ENCODE results near the gene HLCS.
"Not testable (repeated sequence)": the region's sequence is repeated elsewhere in the genome, so short reads cannot be mapped to it uniquely, and the experiment has no call there.

Gene HLCS
- 17.3 to 26.5 (median 25.2) reads per million in 4 donors for total RNA-seq

GRCh38 chr21:36966066-36966820, at the start of gene HLCS:
HLCS (minus strand) TSS chr21:36966669; CDS start chr21:36966638, 31 bp downstream.
- DNase-seq = peak; percentile 57 to 82 (median 65)

GRCh38 chr21:37009740-37010341, 43.4 kb upstream of the HLCS start:
- peak; percentile 49 to 76 (median 68) for DNase-seq

DNA sequence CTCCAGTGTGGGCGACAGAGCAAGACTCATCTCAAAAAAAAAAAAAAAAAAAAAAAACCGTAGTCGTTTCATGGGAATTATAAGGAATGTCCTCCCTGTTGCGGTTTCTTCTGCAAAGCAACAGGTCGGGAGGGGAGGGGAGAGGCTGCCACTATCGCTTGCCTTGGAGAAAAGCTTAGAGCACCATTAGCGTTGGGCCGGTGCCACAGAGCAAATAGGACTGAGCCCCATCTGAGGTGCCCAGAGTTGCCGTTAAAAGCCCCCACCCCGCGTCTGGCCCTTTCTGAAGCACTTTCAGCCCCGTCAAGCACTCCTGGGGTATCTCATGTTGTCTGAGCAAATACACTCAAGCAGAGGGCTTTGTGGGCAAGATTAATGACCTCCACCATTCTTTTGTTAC, 42.3 kb upstream of the HLCS start:
- DNase-seq = no peak

- DNase-seq = peak in 1 of 5 donors; percentile 14
Observed at GRCh38 chr21:37006486-37007291, 40.2 kb upstream of the HLCS start, which contains the start of gene RIPPLY3. RIPPLY3 (plus strand) TSS chr21:37006702; CDS start chr21:37006773, 71 bp downstream.

GRCh38 chr21:37005548-37006485, 39.3 kb upstream of the HLCS start:
- DNase-seq = no peak

GRCh38 chr21:37003917-37004316, 37.4 kb upstream of the HLCS start:
- not testable (repeated sequence) for DNase-seq

GRCh38 chr21:37002851-37003250, 36.4 kb upstream of the HLCS start:
- not testable (repeated sequence) for DNase-seq

GRCh38 chr21:37001441-37001840, 35.0 kb upstream of the HLCS start:
- no peak for DNase-seq

- no peak for DNase-seq
Observed at GRCh38 chr21:37000381-37000780, 33.9 kb upstream of the HLCS start.

- DNase-seq = no peak
Observed at GRCh38 chr21:36999131-36999898, 32.8 kb upstream of the HLCS start.

GRCh38 chr21:36995285-36995684, 28.8 kb upstream of the HLCS start:
- DNase-seq = not testable (repeated sequence)

DNA sequence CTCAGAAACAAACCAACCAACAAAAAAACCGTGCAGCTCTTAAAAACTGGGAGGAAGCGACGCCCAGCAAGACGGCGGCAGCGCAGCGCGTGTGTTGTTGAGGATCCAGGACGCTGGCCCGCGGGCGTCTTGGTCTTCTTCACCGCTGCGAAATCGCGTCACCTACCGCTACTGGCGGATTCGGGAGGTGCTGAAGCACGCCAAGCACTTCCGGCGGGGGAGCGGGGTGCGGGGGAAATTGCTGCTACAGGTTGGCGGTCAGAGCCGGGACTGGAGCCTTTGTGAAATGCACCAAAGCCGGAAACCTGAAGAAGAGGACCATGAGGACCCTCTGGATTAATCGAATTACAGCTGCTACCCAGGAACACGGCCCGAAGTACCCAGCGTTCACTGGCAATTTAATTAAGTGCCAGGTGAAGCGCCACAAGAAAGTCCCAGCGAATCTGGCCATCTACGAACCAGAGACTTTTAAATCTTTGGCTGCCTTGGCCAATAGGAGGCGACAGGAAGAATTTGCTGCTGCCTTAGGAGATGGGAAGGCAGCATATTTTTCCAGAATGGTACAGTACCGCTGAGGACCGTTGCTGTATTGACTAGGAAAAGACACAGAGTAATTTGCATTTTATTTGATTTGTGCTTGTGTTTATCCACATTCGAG, 28.2 kb upstream of the HLCS start:
- peak in 3 of 5 donors; percentile 11 to 54 (median 18) for DNase-seq

DNA sequence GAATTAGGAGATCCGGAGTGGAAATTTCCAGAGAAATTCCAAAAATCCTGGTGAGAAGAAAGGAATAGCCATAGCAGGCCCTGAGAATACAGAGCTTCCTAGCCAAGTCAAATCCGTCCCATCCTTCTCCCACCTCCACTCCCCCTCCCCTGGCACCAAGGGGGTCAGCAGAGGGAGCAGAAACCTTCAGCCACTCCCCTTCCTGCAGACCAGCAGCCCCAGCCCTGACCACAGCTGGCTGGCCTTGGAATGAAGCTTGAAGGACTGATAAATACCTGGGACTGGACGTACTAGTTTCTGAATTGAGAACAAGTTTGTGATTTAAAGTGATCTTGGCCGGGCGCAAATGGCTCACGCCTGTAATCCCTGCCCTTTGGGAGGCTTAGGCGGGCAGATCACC, 26.2 kb upstream of the HLCS start:
- DNase-seq = no peak

DNA sequence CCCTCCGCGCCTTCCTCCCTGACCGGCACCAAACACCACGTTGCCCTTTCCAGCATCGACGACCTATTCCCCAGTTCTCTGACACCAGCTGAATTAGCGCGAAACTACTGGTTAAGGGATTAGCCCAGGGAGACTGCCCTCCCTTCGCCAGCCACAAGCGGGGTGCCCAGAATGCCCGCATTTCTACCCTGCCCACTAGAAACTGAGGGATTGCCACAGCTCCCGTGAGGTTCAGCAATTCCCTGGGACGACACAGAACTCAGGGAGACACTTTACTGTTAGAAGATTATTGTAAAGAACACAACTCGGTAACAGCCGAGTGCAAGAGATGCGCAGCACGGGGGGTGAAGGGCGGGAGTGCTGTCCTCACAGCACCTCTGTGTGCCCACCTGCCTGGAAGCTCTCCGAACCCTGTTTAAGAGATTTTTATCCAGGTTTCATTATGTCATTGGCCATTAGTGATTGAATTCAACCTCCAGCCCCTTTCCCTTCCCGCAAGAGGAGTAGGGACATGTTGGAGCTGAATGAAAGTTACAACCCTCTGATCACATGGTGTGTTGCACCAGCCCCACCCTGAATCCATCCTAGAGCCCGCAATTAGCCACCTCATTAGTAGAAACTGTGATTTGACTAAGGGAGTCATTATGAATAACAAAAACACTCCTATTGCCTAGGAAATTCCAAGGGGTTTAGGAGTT, 24.2 kb upstream of the HLCS start:
- DNase-seq = no peak

GRCh38 chr21:36989699-36990507, 23.4 kb upstream of the HLCS start:
- peak; percentile 67 to 95 (median 77) for DNase-seq

DNA sequence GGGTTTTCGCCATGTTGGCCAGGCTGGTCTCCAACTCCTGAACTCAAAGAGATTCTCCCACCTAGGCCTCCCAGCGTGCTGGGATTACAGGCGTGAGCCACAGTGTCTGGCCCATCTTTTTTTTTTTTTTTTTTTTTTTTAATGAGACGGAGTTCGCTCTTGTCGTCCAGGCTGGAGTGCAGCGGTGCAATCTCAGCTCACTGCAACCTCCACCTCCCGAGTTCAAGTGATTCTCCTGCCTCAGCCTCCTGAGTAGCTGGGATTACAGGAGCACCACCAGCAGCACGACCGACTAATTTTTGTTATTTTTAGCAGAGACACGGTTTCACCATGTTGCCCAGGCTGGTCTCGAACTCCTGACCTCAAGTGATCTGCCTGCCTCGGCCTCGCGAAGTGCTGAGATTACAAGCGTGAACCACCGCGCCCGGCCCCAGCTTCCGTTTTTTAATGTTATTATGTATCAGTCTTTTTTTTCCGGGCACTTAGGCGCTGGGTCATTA, 22.8 kb upstream of the HLCS start:
- DNase-seq = peak in 1 of 5 donors; percentile 27

- no peak for DNase-seq
Observed at GRCh38 chr21:36988536-36988935, 22.1 kb upstream of the HLCS start.

DNA sequence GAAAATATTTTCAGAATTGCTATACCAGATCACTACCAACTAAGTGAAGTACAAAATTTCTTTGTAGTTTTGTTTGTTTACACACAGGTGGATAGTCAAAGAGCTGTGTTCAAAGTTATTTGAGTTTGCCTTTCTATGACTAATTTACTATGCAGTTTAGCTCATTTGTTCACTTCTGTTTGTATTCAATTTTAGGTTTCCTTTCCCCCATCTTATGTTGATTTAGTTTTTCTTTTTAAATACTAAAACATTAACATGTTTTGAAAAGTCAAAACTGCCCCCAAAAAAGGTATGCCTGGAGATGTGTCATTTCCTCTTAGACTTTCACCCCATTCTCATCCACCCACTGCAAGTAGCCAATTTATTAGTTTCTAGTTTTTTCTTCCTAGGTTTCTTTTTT, 21.4 kb upstream of the HLCS start:
- no peak for DNase-seq
